Measurements from ENCODE around the gene VCPKMT. TPM values are rescaled to one million over a fixed set of nuclear protein-coding genes. Genes with fewer than 3 reads are reported as not detected.

The VCPKMT gene
- total RNA-seq, 4 donors from 2014 or later = 4.7 to 9.6 (median 5.9) TPM

GRCh38 chr14:50094056-50094755, 22.2 kb downstream of the VCPKMT start:
- H3K4me3 ChIP-seq = no peak overlapping the region
- DNase-seq (ENCODE audit: low spot score in 2 of 2) = no peak
- WGBS, 2 donors = 94 to 97% methylated on average over 11 of the region's 11 CpGs
- TF ChIP-seq POLR2A (IDR thresholded peaks at IDR 0.05) (no peak), CTCF (IDR thresholded peaks at IDR 0.05) (no peak), EP300 (IDR thresholded peaks at IDR 0.05) (no peak)
- H3K36me3 ChIP-seq = peaks cover 0 to 6% (median 0%) of the 10 kb centered on the region in 3 donors
- H3K27ac ChIP-seq = no peak overlapping the region
- H3K9me3 ChIP-seq = no peaks in the 10 kb centered on the region
- H3K27me3 ChIP-seq = no peaks in the 10 kb centered on the region
- H3K4me1 ChIP-seq = no peaks in the 10 kb centered on the region

- Histone ChIP-seq H3K4me1 (no peaks in the 10 kb centered on the region), H3K27me3 (no peaks in the 10 kb centered on the region), H3K27ac (no peak overlapping the region), H3K9me3 (no peaks in the 10 kb centered on the region), H3K36me3 (peaks cover 0 to 10% (median 0%) of the 10 kb centered on the region in 3 donors), H3K4me3 (no peak overlapping the region)
- TF ChIP-seq CTCF (IDR thresholded peaks at IDR 0.05) = no peak
- no peak for TF ChIP-seq POLR2A (IDR thresholded peaks at IDR 0.05)
- no peak for TF ChIP-seq EP300 (IDR thresholded peaks at IDR 0.05)
- WGBS, 2 donors = 44 to 64% methylated on average over 1 to 2 of the region's 2 CpGs
- DNase-seq (ENCODE audit: low spot score in 2 of 2) = no peak
Observed at GRCh38 chr14:50093496-50093895, 22.9 kb downstream of the VCPKMT start.

DNA sequence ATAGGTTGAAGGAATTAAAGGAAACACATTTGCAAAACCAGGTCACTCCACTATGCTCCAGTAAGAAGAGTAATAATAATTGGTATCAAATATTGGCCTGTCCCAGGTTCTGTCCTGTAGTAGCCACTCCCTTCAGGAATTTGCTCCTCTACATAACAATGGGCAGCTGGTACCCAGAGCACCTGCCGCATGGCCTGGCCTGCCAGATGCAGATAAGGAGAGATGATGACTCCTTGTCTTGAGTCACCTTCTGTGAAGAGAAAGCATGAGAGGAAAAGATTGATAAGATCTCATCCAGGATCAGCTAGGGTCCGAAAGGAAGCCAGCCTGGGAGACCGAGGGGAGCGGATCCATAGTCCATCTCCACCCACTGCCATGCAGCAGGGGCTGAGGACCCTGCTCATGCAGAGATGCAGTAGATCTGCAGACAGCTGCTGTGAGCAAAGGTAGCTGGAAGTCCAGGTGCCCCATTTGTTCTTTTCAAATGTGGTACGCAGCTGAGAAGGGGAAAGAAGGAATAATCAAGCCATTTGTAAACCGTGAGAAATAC, 24.3 kb downstream of the VCPKMT start:
- no peak for TF ChIP-seq POLR2A (IDR thresholded peaks at IDR 0.05)
- no peak for DNase-seq (ENCODE audit: low spot score in 2 of 2)
- Histone ChIP-seq H3K9me3 (no peaks in the 10 kb centered on the region), H3K4me3 (no peak overlapping the region), H3K4me1 (no peaks in the 10 kb centered on the region), H3K36me3 (peaks cover 0 to 10% (median 0%) of the 10 kb centered on the region in 3 donors), H3K27me3 (no peaks in the 10 kb centered on the region), H3K27ac (no peak overlapping the region)
- WGBS, 2 donors = 90 to 91% methylated on average over 6 of the region's 6 CpGs

GRCh38 chr14:50091240-50091913, 25.0 kb downstream of the VCPKMT start:
- H3K4me1 ChIP-seq = no peaks in the 10 kb centered on the region
- H3K27ac ChIP-seq = no peak overlapping the region
- TF ChIP-seq EP300 (IDR thresholded peaks at IDR 0.05) (no peak), POLR2A (IDR thresholded peaks at IDR 0.05) (no peak), CTCF (IDR thresholded peaks at IDR 0.05) (no peak)
- H3K36me3 ChIP-seq = peaks cover 0 to 10% (median 0%) of the 10 kb centered on the region in 3 donors
- H3K27me3 ChIP-seq = no peaks in the 10 kb centered on the region
- no peaks in the 10 kb centered on the region for H3K9me3 ChIP-seq
- no peak overlapping the region for H3K4me3 ChIP-seq
- no peak for DNase-seq (ENCODE audit: low spot score in 2 of 2)
- WGBS, 2 donors = 72 to 82% methylated on average over 6 to 7 of the region's 7 CpGs

DNA sequence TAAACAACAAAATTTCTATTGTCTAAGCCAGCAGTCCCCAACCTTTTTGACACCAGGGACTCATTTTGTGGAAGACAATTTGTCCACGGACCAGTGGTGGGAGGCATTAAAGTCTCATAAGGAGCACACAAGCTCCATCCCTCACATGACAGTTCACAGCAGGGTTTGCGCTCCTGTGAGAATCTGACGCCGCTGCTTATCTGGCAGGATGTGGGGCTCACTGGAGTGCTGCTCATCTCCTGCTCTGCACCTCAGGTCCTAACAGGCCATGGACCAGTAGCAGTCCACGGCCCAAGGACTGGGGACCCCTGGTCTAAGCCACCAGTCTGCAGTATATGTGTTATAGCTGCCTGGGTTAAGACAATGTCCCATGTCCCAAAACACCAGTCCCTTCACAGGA, 27.2 kb downstream of the VCPKMT start:
- Histone ChIP-seq H3K36me3 (peaks cover 0 to 10% (median 0%) of the 10 kb centered on the region in 3 donors), H3K27ac (no peak overlapping the region), H3K27me3 (no peaks in the 10 kb centered on the region), H3K4me1 (peaks cover 0 to 2% (median 0%) of the 10 kb centered on the region in 4 donors), H3K4me3 (no peak overlapping the region), H3K9me3 (no peaks in the 10 kb centered on the region)
- DNase-seq (ENCODE audit: low spot score in 2 of 2) = no peak
- TF ChIP-seq CTCF (IDR thresholded peaks at IDR 0.05) (no peak), POLR2A (IDR thresholded peaks at IDR 0.05) (no peak), EP300 (IDR thresholded peaks at IDR 0.05) (no peak)
- 92 to 94% methylated on average over 5 of the region's 5 CpGs for WGBS, 2 donors

Data from tibial nerve (tissue), 4 donors.